Measurements from ENCODE around the gene STARD8.
"Not testable (repeated sequence)": the region's sequence is repeated elsewhere in the genome, so short reads cannot be mapped to it uniquely, and the experiment has no call there.

Gene STARD8

GRCh38 chrX:68660746-68661145 lies 13.3 kb downstream of the STARD8 start:
- DNase-seq, result no peak

GRCh38 chrX:68665502-68665901 lies 18.0 kb downstream of the STARD8 start:
- no peak for DNase-seq

DNA sequence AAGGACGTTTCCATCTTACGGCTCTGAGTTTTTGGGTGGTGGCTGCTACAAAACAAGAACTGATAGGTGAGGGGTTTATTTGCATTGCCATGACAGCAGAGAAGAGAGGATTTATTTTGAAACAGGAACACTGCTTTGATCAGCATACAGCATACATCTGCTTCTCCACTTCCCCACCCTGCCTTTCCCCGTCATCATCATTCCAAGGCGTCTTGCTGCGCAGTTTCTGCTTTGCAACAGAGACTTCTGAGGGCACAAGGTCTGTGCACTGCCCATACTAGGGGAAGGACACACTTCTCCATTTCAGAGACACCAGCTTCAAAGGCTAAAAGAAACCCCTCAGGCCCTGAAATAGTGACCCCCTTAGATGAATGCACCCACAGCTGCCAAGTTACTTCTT lies 19.1 kb downstream of the STARD8 start:
- DNase-seq, result no peak

- DNase-seq, result no peak
Observed at GRCh38 chrX:68669094-68669860, 21.8 kb downstream of the STARD8 start.

GRCh38 chrX:68669871-68670270 lies 22.4 kb downstream of the STARD8 start:
- no peak for DNase-seq

- DNase-seq, result no peak
Observed at GRCh38 chrX:68671221-68671620, 23.8 kb downstream of the STARD8 start.

DNA sequence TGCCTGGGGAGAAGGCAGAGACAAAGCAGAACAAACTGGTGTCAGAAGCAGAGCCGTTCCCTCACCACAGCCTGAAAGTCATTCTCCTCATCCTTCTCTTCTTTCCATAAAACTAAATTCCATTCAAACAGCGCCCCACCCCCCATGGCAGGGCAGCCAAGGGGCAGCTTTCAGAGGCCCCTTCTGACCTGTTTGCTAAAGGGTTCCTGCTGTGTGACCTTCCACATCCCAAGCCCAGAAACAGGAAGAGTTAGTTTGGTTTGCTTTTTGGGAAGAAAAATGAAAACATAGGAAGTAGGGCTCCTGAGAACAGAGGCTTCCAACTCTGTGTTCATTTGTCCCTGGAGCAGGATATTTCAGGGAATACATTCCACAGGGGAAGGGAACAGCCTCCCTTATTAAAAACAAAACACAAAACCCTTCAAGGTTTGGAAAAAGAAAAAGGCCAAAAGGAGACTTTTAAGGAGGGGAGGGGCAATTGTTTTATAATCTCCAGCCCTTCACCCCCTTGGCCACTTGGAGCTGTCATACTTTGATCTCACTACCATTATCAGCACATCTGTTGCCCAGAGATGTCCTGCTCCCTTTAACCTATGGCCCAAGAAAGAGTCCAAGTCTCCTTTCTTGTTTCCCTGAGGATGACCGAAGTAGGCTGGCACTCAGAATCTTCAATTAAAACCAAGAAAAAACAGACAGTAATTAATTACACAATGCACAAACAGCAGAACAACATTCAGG lies 25.3 kb downstream of the STARD8 start:
- DNase-seq, result no peak

DNA sequence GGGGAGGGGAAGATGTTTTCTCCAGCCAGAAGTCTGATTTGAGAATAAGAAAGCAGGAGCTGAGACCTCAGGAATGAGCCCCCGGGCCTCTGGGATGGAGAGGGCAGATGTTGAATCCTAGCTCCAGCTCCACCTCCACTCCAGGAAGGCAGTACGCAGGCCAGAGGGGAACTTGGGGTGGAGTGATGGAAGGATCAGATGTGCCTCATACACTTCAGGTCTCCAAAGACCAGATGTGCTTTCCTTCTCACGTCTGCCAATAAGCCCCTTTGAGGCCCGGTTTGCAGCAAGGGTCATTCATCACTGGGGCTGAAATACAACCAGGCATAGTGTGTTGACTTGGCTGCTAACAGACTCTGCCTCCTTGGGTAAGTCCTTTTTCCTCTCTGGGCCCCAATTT lies 28.1 kb downstream of the STARD8 start:
- no peak for DNase-seq

- DNase-seq, result no peak
Observed at GRCh38 chrX:68676335-68676734, 28.9 kb downstream of the STARD8 start.

GRCh38 chrX:68677998-68678397 lies 30.5 kb downstream of the STARD8 start:
- DNase-seq, result no peak

GRCh38 chrX:68681443-68681941 lies 34.0 kb downstream of the STARD8 start:
- no peak for DNase-seq

GRCh38 chrX:68682790-68683189 lies 35.3 kb downstream of the STARD8 start:
- no peak for DNase-seq

DNA sequence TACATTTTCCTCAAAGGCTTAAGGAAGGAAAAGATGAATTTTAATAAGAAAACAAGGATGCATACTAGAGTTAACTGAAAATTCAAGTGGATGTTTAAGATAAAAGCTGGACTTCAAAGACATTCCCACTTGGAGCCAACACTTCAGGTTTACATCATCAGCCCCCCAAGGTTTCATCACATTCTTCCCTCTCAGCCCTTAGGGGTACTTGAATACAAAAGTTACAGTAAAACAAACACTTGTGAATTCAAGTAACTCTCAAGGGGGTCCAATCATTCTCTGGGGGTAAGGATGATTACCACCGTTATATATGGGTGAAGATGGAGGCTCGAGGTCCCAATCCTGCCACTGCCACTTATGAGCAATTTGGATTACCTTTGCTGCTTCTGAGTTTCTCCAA lies 36.1 kb downstream of the STARD8 start:
- DNase-seq, result no peak

GRCh38 chrX:68684291-68684918 lies 36.9 kb downstream of the STARD8 start:
- DNase-seq, result no peak

- no peak for DNase-seq
Observed at GRCh38 chrX:68684919-68685304, 37.4 kb downstream of the STARD8 start.

DNA sequence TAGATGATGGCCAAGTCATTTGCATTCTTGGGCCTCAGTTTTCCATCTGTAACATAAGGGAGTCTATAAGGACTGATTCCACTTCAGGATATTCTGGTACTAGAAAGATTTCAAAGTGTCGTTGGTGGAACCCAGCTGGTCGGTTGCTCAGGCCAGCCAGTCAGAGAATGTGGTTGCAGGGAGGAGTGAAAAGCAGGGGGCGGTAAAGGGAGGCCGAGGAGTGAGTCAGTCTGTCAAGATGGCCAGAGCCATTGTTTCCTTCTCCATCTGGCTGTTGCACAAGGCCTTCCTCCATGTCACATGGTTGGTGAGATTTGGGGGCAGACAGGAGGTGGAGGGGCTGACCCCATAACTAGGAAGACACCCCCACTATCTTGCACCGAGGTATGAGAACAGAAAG lies 38.2 kb downstream of the STARD8 start:
- no peak for DNase-seq

DNA sequence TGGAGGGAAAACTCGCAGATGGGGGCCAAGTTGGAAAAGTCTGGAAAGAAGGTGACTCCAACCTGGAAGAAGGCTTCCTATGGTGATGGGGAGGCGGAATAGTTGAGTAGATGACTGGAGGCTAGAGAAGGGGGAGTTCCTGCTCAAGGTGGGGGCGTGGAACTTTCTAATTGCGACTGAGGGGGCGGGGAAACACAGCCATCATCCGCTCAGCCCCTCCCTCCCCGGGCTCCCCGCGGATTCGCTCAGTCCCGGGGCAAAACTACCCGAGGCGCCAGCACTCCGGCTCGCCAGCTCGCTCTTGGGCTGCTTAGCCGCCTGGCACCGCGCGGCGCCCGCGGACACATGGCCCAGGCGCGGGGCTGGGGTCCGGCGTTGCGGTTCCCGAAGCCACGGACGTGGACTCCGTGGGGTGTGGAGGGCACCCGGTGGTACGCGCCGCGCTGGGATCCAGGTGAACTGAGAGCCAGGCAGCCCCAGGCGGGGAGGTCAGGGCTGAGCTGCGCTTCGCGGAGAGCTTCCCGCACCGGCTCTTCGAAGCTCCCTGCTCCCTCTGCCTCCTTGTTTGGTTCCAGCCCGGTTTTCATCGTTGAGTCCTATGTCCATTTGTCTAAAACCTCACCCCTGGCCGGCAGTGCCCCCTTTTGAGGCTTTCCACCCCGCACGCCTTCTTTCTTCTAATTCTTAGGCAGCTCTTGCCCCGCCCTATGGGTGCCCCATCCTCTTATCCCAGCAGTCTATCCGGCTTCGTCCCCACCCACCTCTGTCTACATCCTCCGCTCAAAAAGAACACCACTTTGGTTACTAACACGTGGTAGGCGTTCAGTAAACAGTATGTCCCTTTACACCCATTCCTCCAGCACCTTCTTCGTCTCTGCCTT lies 38.9 kb downstream of the STARD8 start:
- no peak for DNase-seq

DNA sequence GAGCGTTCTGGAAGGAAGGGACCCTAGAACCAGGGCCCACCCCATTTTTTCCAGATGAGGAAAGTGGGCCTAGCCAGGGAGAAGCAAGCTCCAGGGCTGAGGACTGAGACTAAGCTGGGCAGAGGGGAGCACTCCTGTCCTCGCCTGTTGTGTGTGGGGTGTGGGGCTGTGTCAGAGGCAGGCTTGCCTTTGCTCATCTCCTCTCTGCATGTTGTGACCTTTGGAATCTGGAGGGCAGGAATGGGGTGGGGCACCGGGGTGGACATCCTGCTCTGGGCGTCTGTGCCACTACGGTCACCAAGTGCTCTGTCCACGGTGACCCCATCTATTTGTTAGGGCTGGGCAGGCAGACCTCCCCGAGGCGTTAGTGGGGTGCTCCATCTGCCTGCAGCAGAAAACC lies 41.5 kb downstream of the STARD8 start:
- DNase-seq, result not testable (repeated sequence)

DNA sequence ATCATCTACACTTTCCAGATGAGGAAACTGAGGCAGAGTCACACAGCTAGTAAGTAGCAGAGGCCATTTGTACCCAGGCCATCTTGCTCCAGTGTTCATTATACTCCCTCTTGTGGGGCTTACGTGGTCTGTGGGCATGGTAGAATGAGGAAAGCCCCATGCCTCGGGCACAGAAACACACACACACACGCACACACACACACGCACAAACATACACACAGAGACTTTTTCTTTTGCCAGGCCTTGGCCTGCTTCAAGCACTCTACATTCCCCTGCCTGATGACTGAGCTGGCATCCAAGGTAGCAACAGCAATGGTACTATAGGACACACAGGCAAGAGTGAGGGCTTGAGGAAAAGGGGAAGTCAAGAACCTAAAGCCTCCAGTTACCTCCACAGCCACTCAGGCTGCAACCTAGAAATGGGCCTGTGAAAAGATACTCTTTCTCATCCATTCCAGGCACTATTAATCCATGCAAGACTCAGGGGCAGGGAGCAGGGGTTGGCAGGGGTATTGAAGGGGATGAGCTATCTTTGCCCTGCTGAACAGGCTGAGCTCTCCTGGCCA lies 43.6 kb downstream of the STARD8 start:
- DNase-seq, result no peak

DNA sequence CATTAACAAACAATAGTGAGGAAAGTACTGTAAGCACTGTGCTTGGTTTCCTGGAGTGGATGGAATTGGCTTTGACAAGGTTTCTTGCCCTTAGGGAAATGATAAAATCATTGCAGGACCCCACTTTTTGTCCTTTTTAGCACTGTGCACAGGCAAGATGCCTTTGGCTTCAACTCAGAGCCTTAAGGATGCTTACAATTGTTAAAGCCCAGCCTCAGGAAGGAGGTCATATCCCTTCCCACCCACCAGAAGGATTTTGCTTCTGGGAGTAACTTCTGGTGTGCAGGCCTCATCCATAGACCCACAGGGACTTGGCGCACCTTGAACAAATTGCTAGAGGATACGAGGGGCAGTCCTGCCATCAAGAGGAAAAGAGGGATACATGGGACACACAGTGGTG lies 44.5 kb downstream of the STARD8 start:
- no peak for DNase-seq

GRCh38 chrX:68692651-68693050 lies 45.2 kb downstream of the STARD8 start:
- DNase-seq, result no peak
